HepG2 (cell line): ENCODE data around the gene CENPW. TPM values are rescaled to one million over a fixed set of nuclear protein-coding genes. Genes with fewer than 3 reads are reported as not detected.

Experiments
- IRF2 ChIP-seq: IDR thresholded peaks from 2 replicates; pipeline ENCODE4 v1.6.1; 2018; ENCODE audit warnings: missing genetic modification reagents, missing compliant biosample characterization
- MED13 ChIP-seq: sonication (generic); formaldehyde crosslinking; IDR thresholded peaks from 2 replicates; pipeline ENCODE4 v1.5.0; 2020; ENCODE audit warnings: missing genetic modification reagents
- MIER3 ChIP-seq: IDR thresholded peaks from 2 replicates; pipeline ENCODE4 v1.6.1; 2016; ENCODE audit warnings: missing compliant biosample characterization, borderline replicate concordance
- MYC ChIP-seq: sonication (generic); formaldehyde crosslinking; IDR thresholded peaks from 2 replicates; pipeline ENCODE4 v1.9.0; 2021; ENCODE audit warnings: missing genetic modification reagents, borderline replicate concordance
- SAP130 ChIP-seq: IDR thresholded peaks from 2 replicates; pipeline ENCODE4 v1.6.1; 2016; ENCODE audit warnings: low read depth
- ZNF484 ChIP-seq: sonication (generic); formaldehyde crosslinking; IDR thresholded peaks from 2 replicates; pipeline ENCODE4 v1.5.1; 2020; ENCODE audit warnings: mild to moderate bottlenecking, low read depth, missing genetic modification reagents, borderline replicate concordance
- ZNF644 ChIP-seq: IDR thresholded peaks from 2 replicates; pipeline ENCODE4 v1.6.1; 2016; ENCODE audit warnings: low read depth
- ZNF713 ChIP-seq: sonication (generic); formaldehyde crosslinking; IDR thresholded peaks from 2 replicates; pipeline ENCODE4 v1.4.0; 2020; ENCODE audit warnings: mild to moderate bottlenecking, missing genetic modification reagents
- ZNF75D ChIP-seq: sonication (generic); formaldehyde crosslinking; IDR thresholded peaks from 2 replicates; pipeline ENCODE4 v1.8.1; 2023; ENCODE audit warnings: missing genetic modification reagents, mild to moderate bottlenecking, borderline replicate concordance
- ZNF816 ChIP-seq: sonication (generic); formaldehyde crosslinking; IDR thresholded peaks from 2 replicates; pipeline ENCODE4 v1.8.0; 2022; ENCODE audit warnings: missing genetic modification reagents, mild to moderate bottlenecking, borderline replicate concordance
- polyA plus RNA-seq, 8 experiments: library from polyadenylated mRNA; depleted of rRNA in 3 of 8; stranded (reverse) in 7 of 8; unstranded in 1 of 8; fragments of >200 nt; fragmentation: Illumina TruSeq in 4 of 8; extraction: Trizol in 4 of 8; gene quantifications; 2 replicates each; pipeline versions ENCODE4 v1.2.1 to v1.2.3, GENCODE V29; 2011 to 2016; ENCODE audit warnings: low read depth in 4 of 8, missing spikeins in 1 of 8, mixed read lengths in 1 of 8; ENCODE audit not compliant: insufficient read depth in 1 of 8
- total RNA-seq, 5 experiments: library from RNA; depleted of rRNA; stranded (reverse); fragments of >200 nt; fragmentation: Illumina TruSeq; extraction: Trizol; gene quantifications; 2 replicates each; pipeline ENCODE4 v1.2.3, GENCODE V29; 2016; ENCODE audit warnings: low read depth in 1 of 5
- TF ChIP-seq, protein P1 (sequence below): sonication (generic); formaldehyde crosslinking; IDR thresholded peaks from 2 replicates; pipeline ENCODE4 v1.9.0; 2022; ENCODE audit warnings: missing genetic modification reagents, mild to moderate bottlenecking, borderline replicate concordance
- TF ChIP-seq, protein P2 (sequence below): sonication (generic); formaldehyde crosslinking; IDR thresholded peaks from 2 replicates; pipeline ENCODE4 v1.8.0; 2022; ENCODE audit warnings: low read depth, missing genetic modification reagents
- TF ChIP-seq, protein P3 (sequence below), 2 experiments: fragments of 450-650 bp in 1 of 2; sonication (generic) in 1 of 2; formaldehyde crosslinking in 1 of 2; IDR thresholded peaks; 2 replicates each; pipeline versions ENCODE4 v1.6.1 to v1.8.0; 2016 to 2022; ENCODE audit warnings: antibody characterized with exemption in 1 of 2, mild to moderate bottlenecking in 1 of 2, missing genetic modification reagents in 1 of 2
- TF ChIP-seq, protein P4 (sequence below): sonication (generic); formaldehyde crosslinking; IDR thresholded peaks from 2 replicates; pipeline ENCODE4 v1.8.1; 2023; ENCODE audit warnings: mild to moderate bottlenecking, missing genetic modification reagents

The CENPW gene
- total and polyA plus RNA-seq, 2 of the 13 experiments (the other 11 are each of a cell fraction or from before 2014, with no cell fraction given), result 8.6 to 94.7 TPM

DNA sequence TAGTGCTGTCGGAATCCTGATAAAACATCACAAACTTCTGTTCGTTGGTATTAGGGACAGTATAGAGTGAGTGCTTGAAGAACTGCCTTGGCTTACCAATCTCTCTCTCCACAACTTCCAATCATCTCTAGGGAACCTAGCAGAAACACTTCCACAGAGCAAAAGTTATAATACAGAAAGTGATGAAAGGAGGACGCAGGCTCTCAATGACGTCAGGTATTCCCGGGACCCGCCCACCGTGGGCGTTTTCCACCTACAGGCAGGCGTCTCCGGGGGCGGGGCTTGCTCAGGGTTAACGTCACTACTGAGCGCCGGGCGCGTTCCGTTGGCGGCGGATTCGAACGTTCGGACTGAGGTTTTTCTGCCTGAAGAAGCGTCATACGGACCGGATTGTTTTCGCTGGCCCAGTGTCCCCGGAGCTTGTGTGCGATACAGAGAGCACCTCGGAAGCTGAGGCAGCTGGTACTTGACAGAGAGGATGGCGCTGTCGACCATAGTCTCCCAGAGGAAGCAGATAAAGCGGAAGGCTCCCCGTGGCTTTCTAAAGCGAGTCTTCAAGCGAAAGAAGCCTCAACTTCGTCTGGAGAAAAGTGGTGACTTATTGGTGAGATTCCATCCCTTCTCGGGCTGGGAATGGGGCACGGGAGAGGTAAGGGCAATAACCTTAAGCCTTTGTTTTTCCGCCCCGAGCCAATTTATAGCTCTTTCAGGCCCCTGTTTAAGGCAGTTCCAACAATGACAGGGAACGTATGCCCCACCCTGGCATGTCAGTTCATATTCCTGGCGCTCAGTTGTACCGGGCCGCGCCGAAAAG is at the start of gene CENPW (continued):
- TF ChIP-seq ZNF644 (CRISPR knock-in tag) (0 out of 2 replicates have a peak, but pooled peaks have one; percentile 18), IRF2 (CRISPR knock-in tag) (peak; percentile 94), ZNF484 (CRISPR knock-in tag) (no peak), ZNF713 (CRISPR knock-in tag) (no peak), SAP130 (CRISPR knock-in tag) (peak; percentile 100), MYC (CRISPR knock-in tag) (peak; percentile 48; the same call in 1 of the 2 replicates), MIER3 (CRISPR knock-in tag) (peak; percentile 39; the same call in 1 of the 2 replicates), MED13 (CRISPR knock-in tag) (peak; percentile 51; the same call in 1 of the 2 replicates), ZNF75D (CRISPR knock-in tag) (no peak), ZNF816 (CRISPR knock-in tag) (peak; percentile 54; the same call in 1 of the 2 replicates)
- TF ChIP-seq, protein P1, sequence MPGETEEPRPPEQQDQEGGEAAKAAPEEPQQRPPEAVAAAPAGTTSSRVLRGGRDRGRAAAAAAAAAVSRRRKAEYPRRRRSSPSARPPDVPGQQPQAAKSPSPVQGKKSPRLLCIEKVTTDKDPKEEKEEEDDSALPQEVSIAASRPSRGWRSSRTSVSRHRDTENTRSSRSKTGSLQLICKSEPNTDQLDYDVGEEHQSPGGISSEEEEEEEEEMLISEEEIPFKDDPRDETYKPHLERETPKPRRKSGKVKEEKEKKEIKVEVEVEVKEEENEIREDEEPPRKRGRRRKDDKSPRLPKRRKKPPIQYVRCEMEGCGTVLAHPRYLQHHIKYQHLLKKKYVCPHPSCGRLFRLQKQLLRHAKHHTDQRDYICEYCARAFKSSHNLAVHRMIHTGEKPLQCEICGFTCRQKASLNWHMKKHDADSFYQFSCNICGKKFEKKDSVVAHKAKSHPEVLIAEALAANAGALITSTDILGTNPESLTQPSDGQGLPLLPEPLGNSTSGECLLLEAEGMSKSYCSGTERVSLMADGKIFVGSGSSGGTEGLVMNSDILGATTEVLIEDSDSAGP (CRISPR knock-in tag), result peak; percentile 74; the same call in 1 of the 2 replicates
- TF ChIP-seq, protein P2, sequence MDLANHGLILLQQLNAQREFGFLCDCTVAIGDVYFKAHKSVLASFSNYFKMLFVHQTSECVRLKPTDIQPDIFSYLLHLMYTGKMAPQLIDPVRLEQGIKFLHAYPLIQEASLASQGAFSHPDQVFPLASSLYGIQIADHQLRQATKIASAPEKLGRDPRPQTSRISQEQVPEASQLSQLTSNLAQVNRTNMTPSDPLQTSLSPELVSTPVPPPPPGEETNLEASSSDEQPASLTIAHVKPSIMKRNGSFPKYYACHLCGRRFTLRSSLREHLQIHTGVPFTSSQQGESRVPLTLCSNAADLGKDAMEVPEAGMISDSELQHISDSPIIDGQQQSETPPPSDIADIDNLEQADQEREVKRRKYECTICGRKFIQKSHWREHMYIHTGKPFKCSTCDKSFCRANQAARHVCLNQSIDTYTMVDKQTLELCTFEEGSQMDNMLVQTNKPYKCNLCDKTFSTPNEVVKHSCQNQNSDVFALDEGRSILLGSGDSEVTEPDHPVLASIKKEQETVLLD (CRISPR knock-in tag), result no peak
- TF ChIP-seq, protein P3, sequence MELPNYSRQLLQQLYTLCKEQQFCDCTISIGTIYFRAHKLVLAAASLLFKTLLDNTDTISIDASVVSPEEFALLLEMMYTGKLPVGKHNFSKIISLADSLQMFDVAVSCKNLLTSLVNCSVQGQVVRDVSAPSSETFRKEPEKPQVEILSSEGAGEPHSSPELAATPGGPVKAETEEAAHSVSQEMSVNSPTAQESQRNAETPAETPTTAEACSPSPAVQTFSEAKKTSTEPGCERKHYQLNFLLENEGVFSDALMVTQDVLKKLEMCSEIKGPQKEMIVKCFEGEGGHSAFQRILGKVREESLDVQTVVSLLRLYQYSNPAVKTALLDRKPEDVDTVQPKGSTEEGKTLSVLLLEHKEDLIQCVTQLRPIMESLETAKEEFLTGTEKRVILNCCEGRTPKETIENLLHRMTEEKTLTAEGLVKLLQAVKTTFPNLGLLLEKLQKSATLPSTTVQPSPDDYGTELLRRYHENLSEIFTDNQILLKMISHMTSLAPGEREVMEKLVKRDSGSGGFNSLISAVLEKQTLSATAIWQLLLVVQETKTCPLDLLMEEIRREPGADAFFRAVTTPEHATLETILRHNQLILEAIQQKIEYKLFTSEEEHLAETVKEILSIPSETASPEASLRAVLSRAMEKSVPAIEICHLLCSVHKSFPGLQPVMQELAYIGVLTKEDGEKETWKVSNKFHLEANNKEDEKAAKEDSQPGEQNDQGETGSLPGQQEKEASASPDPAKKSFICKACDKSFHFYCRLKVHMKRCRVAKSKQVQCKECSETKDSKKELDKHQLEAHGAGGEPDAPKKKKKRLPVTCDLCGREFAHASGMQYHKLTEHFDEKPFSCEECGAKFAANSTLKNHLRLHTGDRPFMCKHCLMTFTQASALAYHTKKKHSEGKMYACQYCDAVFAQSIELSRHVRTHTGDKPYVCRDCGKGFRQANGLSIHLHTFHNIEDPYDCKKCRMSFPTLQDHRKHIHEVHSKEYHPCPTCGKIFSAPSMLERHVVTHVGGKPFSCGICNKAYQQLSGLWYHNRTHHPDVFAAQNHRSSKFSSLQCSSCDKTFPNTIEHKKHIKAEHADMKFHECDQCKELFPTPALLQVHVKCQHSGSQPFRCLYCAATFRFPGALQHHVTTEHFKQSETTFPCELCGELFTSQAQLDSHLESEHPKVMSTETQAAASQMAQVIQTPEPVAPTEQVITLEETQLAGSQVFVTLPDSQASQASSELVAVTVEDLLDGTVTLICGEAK (IDR thresholded peaks at IDR 0.05), result no peak
- TF ChIP-seq, protein P3 (CRISPR knock-in tag; IDR thresholded peaks at IDR 0.05), result no peak
- TF ChIP-seq, protein P4, sequence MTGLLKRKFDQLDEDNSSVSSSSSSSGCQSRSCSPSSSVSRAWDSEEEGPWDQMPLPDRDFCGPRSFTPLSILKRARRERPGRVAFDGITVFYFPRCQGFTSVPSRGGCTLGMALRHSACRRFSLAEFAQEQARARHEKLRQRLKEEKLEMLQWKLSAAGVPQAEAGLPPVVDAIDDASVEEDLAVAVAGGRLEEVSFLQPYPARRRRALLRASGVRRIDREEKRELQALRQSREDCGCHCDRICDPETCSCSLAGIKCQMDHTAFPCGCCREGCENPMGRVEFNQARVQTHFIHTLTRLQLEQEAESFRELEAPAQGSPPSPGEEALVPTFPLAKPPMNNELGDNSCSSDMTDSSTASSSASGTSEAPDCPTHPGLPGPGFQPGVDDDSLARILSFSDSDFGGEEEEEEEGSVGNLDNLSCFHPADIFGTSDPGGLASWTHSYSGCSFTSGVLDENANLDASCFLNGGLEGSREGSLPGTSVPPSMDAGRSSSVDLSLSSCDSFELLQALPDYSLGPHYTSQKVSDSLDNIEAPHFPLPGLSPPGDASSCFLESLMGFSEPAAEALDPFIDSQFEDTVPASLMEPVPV (CRISPR knock-in tag), result no peak
